Stimulated activated CD4-positive, alpha-beta T cell treated with anti-CD3 and anti-CD28 coated beads, Interleukin-15, amount 100 ng/mL, for 48 hours (primary cell): ENCODE measurements around the gene CSF3.

Experiments used
- DNase-seq, 2 donors: peaks; one replicate each; pipeline ENCODE4 v3.0.0-alpha.2; 2020; ENCODE audit warnings: low read depth in 2 of 2

Gene CSF3

DNA sequence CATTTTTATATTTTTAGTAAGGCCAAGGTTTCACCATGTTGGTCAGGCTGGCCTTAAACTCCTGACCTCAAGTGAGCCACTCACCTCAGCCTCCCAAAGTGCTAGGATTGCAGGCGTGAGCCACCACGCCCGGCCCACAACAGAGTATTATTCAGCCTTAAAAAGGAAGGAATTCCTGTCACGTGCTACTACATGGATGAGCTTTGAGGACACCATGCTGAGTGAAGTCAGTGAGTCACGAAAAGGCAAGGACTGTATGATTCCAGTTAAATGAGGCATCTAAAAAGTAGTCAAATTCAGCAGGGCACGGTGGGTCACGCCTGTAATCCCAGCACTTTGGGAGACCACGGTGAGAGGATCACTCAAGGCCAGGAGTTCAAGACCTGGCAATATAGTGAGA, 9.7 kb downstream of the CSF3 start:
- DNase-seq = no peak

DNA sequence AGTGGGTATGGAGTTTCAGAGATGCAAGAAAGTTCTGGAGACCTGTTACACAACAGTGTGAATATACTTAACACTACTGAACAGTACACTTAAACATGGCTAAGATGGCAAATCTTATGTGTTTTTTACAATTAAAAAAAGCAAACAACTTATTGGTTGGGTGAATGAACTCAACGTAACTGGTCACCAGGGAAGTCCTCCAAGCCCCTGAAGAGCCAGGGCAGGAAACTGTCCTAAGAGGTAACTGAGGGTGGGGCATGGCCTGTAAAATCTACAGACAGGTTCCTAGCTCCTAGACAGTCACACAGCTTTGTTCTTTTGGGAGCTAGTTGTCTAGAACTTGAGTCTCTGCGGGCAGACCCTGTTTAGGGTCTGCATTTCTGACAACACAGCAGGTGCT, 10.3 kb downstream of the CSF3 start:
- DNase-seq = no peak

DNA sequence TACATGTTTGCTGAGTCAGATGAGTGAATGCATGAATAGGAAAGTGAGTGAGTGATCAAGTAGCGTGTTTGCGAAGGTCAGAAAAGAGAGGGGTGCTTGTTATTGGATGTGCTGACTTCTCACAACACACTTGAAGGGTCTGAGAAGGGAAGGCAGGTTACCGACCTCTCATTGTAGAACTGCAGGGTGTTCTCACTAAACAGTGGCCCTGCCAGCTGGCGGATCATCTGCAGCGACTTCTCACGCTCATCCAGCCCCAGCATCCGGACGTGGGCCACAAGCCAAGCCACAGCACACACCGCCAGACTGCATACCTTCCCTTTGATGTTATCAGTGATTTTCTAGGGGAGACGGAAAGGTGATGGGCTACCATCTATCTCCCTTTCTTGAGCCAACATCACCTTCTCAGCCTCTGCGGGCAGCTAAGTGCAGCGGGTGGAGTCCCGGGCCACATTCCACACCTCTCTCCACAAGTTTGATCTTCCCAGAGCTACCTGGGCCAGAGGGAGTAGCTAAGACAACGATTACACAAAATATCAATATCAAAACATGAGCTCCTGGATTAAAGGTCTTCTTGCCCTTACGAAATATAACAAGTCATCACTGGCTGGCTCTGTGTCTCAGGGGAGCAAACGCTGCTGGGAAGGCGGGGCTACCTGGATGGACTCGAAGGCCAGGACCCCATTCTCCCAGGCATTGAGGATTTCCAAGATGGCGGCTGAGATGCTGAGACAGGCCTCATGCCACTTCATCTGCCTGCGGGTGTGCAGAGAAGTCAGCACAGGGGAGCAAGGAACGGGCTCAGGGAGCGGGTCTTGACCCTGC, 11.0 kb downstream of the CSF3 start:
- DNase-seq = no peak

DNA sequence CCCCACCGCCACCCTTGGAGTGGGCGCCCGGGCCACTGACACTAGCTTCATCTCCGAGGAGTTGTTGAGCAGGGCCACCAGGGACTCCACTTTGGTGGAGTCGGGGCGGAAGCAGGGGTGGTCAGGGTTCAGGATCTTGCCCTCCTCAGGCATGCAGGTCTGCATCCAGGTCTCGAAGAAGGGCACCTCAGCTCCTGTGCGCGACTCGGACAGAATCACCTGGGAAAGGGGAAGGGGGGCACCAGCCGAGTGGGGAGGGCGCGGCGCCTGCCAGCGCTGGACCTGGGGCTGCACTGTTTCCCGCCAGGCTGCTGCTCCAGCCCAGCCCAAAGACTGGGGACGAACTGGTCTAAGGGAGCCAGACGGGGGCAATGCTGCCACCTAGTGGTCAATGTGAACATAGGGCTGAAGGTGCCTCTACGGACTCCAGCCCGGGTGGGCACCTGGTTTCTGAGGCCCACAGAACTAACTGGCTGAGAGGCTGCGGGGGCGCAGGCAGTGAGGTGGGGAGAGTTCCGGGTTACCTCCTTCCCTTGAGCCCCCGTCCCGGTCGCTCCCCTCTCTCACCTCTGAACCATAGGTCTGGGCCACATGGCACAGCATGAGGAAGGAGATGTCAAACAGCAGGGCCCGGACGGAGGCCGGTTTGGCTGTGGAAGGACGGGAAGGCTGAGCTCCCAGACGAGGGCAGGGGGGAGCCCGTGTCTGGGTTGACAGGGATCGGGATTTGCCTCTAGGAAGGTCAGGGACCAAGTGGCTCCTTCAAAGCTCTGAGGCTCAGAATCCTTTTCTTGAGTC, 11.8 kb downstream of the CSF3 start:
- DNase-seq = peak; percentile 53 to 63

DNA sequence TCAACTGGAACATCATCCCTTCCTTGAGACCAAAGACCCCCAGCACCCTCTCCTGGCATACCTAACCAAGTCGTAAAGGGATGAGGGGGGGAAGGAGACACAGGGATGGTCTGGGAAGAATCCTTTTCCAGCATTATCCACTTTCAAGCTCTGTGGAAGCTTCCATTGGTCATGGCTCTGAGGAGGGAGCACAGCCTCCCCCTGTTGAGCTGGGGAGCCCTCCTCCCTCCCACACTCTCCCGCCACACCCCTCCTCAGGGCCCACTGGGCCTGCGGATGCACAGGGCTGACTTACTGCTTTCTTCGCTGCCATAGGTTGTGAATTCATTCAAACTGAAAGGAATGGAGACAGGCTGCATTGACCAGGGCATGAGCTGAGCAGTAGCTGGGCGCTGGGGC, 12.4 kb downstream of the CSF3 start:
- DNase-seq = no peak

DNA sequence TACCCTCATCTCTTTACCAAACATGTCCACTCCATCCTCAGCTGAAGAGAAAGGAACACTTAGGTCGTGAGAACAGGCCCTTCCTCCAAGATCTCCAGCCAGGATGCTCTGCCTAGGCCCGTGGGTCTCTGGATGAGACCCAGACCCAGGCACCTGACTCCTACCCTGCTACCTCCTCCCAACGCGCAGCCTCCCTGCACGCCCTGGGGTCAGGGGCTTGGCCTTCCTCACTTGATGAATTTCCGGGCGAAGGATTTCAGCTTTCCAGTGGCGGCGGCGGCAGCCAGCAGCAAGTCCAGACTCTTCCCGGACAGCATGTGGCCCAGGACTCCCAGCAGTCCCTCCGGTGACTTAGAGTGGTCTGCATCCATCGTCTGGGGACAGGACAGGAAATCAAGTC, 13.4 kb downstream of the CSF3 start:
- DNase-seq = no peak

DNA sequence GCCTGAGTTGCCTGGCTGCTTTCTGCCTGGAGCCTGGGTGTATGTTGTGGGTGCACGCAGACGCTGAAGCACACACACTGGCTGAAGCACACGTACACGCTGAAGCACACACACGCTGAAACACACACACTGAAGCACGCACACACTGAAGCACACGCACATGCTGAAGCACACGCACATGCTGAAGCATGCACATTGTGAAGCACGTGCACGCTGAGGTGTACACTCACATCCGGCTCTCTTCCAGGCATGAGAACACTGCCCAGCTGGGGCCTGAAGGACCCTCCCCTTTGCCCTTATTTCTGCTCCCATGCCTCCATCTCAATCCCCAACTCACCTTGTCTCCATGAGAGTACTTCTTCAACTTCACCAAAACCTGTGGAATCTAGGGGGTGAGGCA, 16.5 kb downstream of the CSF3 start:
- no peak for DNase-seq

DNA sequence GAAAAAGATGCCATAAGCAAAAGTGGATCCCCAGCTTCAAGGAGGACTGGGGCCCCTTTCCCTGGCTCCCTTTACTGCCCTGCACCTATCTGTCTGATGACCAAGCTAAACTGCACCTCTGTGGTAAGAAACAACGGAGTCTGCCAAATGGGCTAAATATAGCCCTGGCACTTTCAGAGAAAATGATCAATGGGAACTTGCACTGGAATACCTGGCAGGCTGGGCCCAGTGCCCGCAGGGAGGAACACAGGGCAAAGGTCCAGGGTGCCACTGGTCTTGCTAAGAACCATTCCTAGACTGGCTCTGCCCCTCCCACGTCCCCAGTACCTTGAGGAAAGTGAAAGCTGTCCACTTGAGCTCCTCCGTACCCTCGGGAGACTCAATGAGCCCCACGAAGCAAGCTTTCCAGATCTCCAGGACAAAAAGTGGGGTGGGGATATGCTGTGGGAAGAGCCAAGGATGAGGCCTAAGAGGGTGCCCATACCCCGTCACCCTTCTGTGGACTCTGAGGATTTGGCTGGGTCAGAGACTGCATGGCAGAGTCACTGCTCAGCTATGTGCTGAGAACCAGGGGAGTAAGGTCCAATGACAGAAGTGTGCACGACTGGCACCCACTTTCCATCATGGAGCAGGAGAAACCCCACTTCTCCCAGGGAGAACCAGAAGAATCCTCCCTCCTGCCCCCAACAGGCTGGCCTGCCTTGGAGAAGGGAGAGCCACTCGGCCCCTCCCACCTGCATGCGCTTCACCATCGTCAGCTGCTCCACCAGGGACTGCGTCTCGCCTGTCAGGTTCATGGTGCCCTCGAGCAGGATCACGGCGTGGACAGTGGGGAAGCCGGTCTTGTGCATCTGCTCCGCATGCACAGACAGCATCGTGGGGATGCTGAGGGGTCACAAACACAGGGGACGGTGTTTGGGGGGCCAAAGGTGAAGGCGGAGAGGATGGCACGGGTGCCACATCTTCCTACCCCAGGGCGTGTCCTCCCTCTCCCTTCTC, 17.4 kb downstream of the CSF3 start:
- no peak for DNase-seq

DNA sequence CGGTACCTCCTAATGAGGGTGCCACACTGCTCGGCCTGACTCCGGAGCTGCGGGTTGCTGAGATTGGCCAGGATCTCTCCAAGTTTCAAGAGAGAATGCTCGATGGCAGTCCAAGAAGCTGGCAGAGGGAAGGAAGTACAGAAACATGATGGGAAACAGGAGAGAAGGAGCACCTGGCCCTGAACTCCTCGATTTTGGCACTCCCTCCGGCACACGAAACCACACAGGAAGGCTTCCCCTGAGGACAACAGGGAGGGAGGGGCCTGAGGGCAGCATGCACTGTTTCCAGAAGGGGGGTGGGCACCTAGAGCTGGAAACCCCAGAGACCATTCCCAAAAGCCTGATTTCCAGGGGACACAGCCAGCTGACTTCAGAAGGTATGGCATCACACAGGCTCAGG, 18.1 kb downstream of the CSF3 start:
- no peak for DNase-seq

DNA sequence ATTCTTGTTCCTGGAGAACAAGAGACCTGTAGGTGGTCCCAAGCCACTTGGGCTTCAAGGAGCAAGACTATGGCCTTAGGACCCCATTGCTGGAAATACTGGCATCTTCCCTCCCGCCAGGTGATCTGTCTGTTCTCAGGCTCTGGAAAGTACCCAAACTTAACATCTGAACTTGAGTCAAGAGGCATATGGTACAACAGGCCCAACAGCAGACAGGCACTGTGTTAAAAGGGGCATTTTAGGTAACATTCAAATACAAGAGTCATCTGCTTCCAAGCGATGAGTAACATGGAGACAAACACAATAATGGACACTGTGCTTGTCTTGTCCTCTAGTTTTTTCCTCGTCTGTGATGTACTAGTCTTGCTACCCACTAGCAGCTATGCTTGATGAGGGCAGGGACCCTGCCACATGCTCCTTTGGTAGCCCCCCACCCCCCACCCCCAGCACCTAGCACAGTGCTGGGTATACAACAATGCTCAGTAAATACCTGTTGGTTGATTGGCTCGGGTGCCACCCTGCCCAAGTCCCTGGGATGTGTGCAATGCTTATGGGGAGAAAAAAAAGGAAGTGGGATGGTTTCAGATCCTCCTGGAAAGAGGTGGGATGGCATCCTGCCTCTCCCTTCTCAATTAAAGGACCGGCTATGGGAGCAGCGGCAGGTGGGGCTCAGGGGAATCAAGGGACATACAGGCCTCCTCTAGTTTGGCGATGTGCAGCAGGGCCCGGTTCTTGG, 19.4 kb downstream of the CSF3 start:
- DNase-seq = no peak

DNA sequence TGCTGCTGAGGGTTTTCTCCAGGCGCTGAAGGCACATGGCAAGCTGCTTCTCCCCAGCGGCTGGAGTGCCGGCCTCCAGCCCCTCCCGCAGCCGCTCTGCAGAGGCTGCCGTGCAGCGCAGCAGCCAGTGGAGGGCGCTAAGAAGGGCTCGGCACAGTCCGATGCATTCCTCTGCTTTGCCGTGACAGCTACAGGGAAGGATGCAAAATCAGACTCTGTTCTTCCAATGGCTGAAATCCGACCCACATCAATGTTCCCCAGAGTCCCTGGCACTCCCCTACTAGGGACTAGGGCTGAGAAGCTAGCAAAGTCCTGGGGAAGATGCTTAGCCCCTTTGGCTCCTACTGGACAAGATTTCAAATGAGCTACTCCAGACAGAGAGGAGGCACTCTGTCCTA, 19.9 kb downstream of the CSF3 start:
- no peak for DNase-seq

DNA sequence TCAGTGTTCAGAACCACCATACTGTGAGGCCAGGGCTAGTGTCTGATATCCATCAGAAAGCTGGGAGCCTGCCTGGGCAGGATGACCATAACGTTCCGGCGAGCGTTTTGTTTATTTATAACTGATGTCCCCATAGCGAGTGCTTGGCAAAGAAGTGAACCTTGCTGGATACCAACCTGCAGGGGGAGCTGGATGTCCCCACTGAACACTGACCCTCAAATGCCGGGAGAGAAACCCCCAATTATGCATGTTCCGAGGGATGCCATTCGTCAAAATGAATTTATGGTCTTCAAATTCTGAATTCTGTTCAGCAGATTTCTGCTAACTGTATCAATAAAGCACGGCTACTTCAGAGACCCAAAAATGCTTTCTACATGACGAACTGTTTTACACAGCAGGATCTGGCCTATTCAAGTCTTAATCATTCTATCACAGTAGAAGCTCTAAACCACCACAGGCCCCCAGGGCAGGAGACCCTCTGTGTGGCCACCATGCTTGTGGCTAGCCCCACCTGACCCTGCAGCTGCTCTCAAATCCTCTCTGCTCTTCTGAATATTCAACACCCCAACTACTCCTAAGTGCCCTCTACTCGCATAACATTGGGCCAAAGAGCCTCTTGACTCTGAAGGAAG, 23.8 kb downstream of the CSF3 start:
- no peak for DNase-seq

DNA sequence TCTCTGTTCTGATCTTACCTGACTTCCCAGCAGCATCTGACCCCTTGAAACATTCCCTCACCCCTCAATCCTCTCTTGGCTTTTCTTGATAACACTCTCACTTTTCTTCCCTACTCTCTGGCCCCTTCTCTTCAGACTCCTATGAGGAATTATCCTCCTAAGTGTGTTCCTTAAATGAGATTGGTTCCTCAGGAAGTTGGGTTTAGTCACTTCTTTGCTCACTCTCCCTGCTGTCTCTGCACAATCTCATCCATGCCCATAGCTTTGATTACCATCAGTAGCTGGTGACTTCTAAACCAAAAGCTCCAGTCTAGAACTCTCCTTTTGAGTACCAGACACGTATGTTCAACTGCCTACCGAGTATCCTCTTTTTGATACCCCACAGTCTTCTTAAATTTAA, 26.0 kb downstream of the CSF3 start:
- DNase-seq = no peak

DNA sequence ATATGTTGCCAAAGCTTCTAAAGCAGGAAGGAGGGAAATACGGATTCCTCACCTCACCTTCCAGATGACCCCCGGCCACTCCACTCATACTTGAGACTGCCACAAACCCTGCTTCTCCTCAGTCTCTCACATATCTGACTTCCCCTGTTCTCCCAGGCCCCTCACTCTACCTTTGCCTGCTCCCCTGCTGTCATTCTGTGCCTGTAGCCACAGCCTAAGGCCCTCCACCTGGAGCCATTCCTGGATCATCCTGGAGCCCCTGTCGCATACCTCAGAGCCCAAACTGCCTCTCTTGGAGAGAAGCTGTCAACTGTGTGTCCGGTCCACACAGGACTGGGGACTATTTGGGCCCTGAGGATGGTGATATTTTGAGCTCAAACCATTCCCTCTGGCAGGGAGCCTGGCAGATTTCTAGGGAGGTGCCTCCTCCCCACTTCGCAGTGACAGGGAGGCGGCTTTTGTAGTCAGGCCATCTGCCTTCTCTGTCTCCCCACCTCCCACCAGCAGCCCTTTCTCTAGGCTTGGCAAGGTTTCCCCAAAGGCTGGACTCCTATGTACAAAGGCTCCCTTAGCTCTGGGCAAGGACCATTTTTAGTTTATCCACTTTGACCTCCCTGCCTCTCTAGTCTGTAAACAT, 41.3 kb downstream of the CSF3 start:
- DNase-seq = no peak

DNA sequence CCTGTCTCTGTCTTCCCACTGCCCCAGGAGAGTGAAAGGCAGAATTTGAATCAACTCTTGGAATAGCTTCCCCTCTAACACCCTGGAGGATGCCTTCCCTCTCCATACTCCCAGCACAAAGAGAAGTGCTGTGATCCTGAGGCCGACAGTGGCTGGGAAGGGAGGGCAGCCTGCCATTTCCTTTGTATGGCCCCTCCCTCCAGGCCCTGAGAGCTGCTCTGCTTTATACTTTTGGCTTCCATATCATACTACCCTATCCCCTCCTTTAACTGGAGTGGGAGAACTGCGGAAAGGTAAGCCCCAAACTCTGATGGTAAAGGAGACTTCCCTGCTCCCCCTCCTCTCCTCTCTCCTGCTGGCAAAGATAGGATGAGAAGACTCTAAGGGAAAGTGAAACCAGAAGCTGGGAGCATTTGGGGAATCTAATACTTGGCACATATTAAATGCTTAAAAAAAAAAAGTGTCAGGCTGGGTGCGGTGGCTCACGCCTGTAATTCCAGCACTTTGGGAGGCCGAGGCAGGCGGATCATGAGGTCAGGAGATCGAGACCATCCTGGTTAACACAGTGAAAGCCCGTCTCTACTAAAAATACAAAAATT, 43.0 kb downstream of the CSF3 start:
- DNase-seq = no peak

DNA sequence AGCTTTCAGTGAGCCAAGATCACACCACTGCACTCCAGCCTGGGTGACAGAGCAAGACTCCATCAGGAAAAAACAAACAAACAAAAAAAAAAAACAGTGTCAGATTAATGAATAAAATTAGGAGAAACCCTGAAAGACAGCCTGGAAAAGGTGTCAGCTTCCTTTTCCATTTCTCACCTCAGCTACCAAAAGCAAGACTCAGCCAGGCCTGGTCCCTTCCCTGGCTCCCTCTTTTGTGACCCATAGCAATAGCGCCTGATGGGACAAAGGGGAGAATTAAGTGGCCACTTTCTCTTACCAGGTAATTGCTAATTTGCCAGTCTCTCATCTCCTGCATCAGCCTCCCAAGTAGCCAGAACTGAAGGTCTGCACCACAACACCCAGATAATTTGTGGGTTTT, 43.6 kb downstream of the CSF3 start:
- DNase-seq = no peak

DNA sequence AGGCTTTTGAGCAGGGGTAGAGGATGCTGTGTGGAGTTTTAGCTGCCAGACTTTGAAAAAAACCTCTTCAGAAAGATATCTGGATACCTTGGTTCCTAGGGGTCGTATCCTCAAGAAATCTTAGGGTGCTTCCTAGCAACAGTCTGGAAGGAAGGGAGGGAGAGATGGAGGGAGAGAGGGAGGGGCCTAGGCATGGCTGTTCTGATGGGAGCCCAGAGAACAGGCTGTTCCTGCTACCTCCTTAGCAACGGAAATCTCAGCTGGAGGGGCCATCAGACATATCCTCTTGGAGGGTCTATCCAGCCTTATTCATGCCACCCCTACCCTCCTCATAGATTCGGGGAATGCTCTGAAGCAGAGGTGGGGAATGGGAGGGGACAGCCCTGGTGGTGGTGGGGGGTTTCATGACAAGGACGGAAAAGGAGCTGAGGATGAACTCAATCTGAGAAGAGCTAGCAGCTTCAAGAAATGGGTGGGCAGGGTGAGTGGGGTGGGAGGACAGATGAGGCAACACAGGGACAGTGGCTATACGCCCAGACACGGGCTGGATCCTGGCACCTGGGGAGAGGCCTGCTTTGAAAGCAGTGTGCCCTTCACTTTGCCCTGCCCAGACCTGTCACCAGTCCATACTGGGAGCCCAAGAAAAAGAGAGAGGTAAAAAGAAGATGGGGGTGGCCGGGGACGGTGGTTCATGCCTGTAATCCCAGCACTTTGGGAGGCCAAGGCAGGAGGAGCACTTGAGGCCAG, 44.7 kb downstream of the CSF3 start:
- no peak for DNase-seq

DNA sequence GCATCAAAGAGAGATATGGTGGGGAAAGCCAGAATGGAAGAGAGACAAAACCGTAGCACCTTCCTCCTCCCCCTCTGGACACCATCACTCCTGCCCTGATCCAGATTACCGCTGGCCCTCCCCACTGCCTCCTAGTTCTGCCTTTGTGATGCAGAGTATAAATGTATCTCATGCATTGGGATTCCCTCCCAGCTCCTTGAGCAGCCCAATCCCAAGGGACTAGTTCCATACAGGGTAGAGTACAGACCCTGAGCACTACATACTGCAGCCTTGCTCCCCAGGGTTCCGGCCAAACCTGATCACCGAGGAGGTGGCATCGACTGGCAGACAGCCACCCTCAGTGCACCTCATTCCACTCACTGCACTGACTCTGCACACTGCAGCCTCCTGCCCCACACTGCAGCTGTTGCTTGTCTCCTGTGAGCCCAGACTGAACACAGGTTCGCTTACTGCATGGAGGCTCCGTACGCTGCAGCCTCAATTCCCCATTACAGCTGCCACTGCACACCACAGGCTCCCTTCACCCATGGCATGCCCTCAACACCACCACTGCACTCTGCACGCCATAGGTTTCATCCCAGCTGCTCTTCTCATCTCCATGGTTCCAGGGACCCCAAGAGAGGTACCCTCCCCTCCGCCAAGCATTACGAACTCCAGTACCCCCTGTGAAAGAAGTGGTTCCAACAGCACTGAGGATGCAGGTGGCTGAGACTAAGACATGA, 45.8 kb downstream of the CSF3 start:
- no peak for DNase-seq

DNA sequence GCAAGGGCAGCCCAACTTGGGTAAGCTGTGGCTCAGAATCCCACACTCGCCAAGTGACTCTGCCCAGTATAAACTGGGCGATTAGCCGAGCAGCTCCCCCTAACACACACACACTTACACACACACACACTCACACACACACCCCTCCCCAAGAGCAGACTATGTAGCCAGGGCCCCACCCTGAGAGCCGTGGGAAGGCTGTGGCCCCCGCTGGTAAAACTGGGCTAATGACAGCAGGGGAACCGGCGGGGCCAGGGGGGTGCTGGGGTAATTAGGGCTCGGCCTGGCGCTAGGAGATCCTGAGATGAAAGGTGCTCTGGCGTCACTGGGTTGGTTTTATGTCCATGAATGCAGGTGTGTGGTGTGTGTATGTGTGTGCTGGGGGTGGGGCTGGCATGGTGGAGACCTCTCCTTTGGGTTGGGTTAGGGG, 46.4 kb downstream of the CSF3 start:
- no peak for DNase-seq
